H1 (cell line): ENCODE results near the gene LRP2BP. TPM values are rescaled to one million over a fixed set of nuclear protein-coding genes. Genes with fewer than 3 reads are reported as not detected.

Experiments
- BCL11A ChIP-seq, 2 experiments: IDR thresholded peaks; one replicate each; pipeline ENCODE4 v1.6.1; 2011; ENCODE audit warnings: low read depth in 2 of 2, low read length in 2 of 2, mild to moderate bottlenecking in 2 of 2
- CBX8 ChIP-seq: fragments of 300-800, 300-1000 bp; sonication (generic); IDR thresholded peaks from 2 replicates; pipeline ENCODE4 v1.7.1; 2016; ENCODE audit warnings: low read depth, low read length, borderline replicate concordance
- CREB1 ChIP-seq: IDR thresholded peaks from 2 replicates; pipeline ENCODE4 v1.6.1; 2012; ENCODE audit warnings: inconsistent platforms
- CTBP2 ChIP-seq: IDR thresholded peaks from 2 replicates; pipeline ENCODE4 v1.7.0; 2011; ENCODE audit warnings: borderline replicate concordance, mild to moderate bottlenecking, moderate library complexity, mixed read lengths, low read length; ENCODE audit not compliant: insufficient read depth, insufficient read length
- EZH2 ChIP-seq: fragments of 200-600 bp; sonication (generic); IDR thresholded peaks from 2 replicates; pipeline ENCODE4 v1.7.1; 2012; ENCODE audit warnings: low read depth, mild to moderate bottlenecking, moderate library complexity, low read length, inconsistent platforms; ENCODE audit not compliant: severe bottlenecking
- HDAC2 ChIP-seq, 2 experiments: fragments of 300-600 bp in 1 of 2; sonication (generic) in 1 of 2; IDR thresholded peaks; 2 replicates each; pipeline ENCODE4 v1.6.1; 2011 to 2012; ENCODE audit warnings: low read depth in 2 of 2, low read length in 2 of 2, mild to moderate bottlenecking in 2 of 2, moderate library complexity in 2 of 2, borderline replicate concordance in 1 of 2, inconsistent platforms in 1 of 2
- JUN ChIP-seq: IDR thresholded peaks from 2 replicates; pipeline ENCODE4 v1.6.1; 2011; ENCODE audit warnings: low read depth, mild to moderate bottlenecking, improper control_type of control experiment, low read length
- KDM1A ChIP-seq: fragments of 200-600, 300-600 bp; sonication (generic); IDR thresholded peaks from 2 replicates; pipeline ENCODE4 v1.7.1; 2016; ENCODE audit warnings: mild to moderate bottlenecking, low read length, borderline replicate concordance
- KDM5A ChIP-seq: fragments of 200-600 bp; IDR thresholded peaks from 2 replicates; pipeline ENCODE4 v1.7.1; 2012; ENCODE audit warnings: mild to moderate bottlenecking, low read length, inconsistent platforms, mixed read lengths
- MAFK ChIP-seq: IDR thresholded peaks from 2 replicates; pipeline ENCODE4 v1.6.1; 2012; ENCODE audit warnings: low read depth, mild to moderate bottlenecking, improper control_type of control experiment, low read length
- PHF8 ChIP-seq: fragments of 200-600 bp; sonication (generic); conservative IDR thresholded peaks from 2 replicates; pipeline ENCODE4 v1.7.1; 2012; ENCODE audit warnings: low read depth, mild to moderate bottlenecking, inconsistent platforms, low read length, moderate library complexity
- POLR2A ChIP-seq, 2 experiments: IDR thresholded peaks; 1 replicate in 1 of 2; 2 replicates in 1 of 2; pipeline ENCODE4 v1.6.1; 2011; ENCODE audit warnings: low read depth in 2 of 2, low read length in 2 of 2, mild to moderate bottlenecking in 2 of 2; ENCODE audit errors: control extremely low read depth in 1 of 2
- POLR2AphosphoS5 ChIP-seq: IDR thresholded peaks from 2 replicates; pipeline ENCODE4 v1.6.1; 2011; ENCODE audit warnings: low read depth, low read length
- RBBP5 ChIP-seq: IDR thresholded peaks from 2 replicates; pipeline ENCODE4 v1.7.1; 2012; ENCODE audit warnings: low read depth, mild to moderate bottlenecking, inconsistent platforms, low read length, moderate library complexity, borderline replicate concordance
- RXRA ChIP-seq: IDR thresholded peaks from 2 replicates; pipeline ENCODE4 v1.6.1; 2011; ENCODE audit warnings: low read depth, mild to moderate bottlenecking, low read length, moderate library complexity; ENCODE audit not compliant: insufficient read depth
- TEAD4 ChIP-seq: IDR thresholded peaks from 2 replicates; pipeline ENCODE4 v1.6.1; 2012; ENCODE audit warnings: low read depth, low read length, inconsistent platforms, mixed read lengths
- ZNF274 ChIP-seq: IDR thresholded peaks from 2 replicates; pipeline ENCODE4 v1.7.0; 2012; ENCODE audit warnings: low read length, borderline replicate concordance; ENCODE audit errors: extremely low read depth
- polyA plus RNA-seq, 7 experiments: library from polyadenylated mRNA; depleted of rRNA in 3 of 7; stranded (reverse) in 5 of 7; unstranded in 2 of 7; fragments of >200 nt in 5 of 7; fragments of 200-250 nt in 2 of 7; gene quantifications; 1 replicate in 5 of 7; 2 replicates in 1 of 7; 4 replicates in 1 of 7; pipeline versions ENCODE4 v1.2.1 to v1.2.3, GENCODE V29; 2011 to 2013; ENCODE audit warnings: missing spikeins in 2 of 7, mixed read lengths in 2 of 7
- total RNA-seq: library from RNA; stranded (reverse); fragmentation: NEBNext Ultra II Directional; extraction: Animal tissue kit (Norgen Biotek cat#: 25700); gene quantifications from 2 replicates; pipeline ENCODE4 v1.2.1, GENCODE V29; 2021
- TF ChIP-seq, protein P1 (sequence below), 3 experiments: IDR thresholded peaks; 1 replicate in 2 of 3; 2 replicates in 1 of 3; pipeline versions ENCODE4 v1.5.1 to v1.6.1; 2011; ENCODE audit warnings: low read length in 3 of 3, mild to moderate bottlenecking in 3 of 3, inconsistent platforms in 2 of 3, low read depth in 1 of 3, moderate library complexity in 1 of 3; ENCODE audit not compliant: insufficient read depth in 1 of 3; ENCODE audit errors: control extremely low read depth in 1 of 3
- TF ChIP-seq, protein P2 (sequence below): IDR thresholded peaks from 2 replicates; pipeline ENCODE4 v1.6.1; 2012; ENCODE audit warnings: low read length, inconsistent platforms

The LRP2BP gene
- total and polyA plus RNA-seq, 2 of the 8 experiments (the other 6 are each of a cell fraction or from before 2014, with no cell fraction given), result 0.12 to 0.30 TPM

DNA sequence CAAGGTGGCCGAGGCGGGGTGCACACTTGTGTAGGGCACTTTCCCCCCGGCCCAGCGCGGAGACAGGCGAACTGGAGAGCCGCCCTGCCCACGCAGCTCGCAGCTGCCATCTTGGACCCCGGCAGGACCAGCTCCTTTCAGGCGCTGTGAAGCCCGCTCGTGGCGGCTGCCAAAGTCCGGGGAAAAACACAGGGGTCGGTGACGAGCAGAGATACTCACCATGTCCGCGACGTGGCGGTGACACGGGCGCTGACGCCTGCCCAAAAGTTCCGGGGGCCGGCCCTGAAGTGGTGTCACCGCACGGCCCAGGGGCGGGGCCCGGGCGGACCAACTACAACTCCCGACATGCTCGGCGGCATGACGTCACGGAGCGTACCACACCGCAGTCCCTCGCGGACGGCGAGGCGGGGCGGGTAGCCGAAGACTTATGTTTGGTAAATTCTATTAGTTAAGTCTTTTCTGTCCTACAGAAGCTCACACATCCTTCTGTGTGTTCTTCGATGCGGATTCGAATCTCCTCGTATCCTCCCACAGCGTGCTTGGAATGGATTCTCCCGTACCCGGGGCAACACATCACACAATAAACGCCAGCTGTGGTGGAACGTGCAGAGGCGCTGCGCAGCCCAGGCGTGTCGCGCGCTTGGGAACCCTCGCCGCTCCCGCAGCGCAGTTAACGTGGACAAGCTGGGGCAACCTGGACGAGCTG is 30.1 kb upstream of the LRP2BP start, which contains the start of gene UFSP2 (continued):
- TF ChIP-seq PHF8, result peak; percentile 64
- TF ChIP-seq BCL11A (IDR thresholded peaks at IDR 0.05; ENCODE audit: low read depth in 2 of 2, low read length in 2 of 2), result no peak
- no peak for TF ChIP-seq RXRA
- TF ChIP-seq POLR2A (IDR thresholded peaks at IDR 0.05; ENCODE audit: control extremely low read depth in 1 of 2, low read depth in 2 of 2, low read length in 2 of 2), result peak in 1 of 2 experiments; percentile 43; a peak in 1 of 3 replicates
- peak; percentile 77; the same call in 1 of the 2 replicates for TF ChIP-seq POLR2AphosphoS5
- peak; percentile 40; the same call in 1 of the 2 replicates for TF ChIP-seq KDM5A
- TF ChIP-seq CBX8, result no peak
- TF ChIP-seq ZNF274, result no peak
- TF ChIP-seq, protein P1, sequence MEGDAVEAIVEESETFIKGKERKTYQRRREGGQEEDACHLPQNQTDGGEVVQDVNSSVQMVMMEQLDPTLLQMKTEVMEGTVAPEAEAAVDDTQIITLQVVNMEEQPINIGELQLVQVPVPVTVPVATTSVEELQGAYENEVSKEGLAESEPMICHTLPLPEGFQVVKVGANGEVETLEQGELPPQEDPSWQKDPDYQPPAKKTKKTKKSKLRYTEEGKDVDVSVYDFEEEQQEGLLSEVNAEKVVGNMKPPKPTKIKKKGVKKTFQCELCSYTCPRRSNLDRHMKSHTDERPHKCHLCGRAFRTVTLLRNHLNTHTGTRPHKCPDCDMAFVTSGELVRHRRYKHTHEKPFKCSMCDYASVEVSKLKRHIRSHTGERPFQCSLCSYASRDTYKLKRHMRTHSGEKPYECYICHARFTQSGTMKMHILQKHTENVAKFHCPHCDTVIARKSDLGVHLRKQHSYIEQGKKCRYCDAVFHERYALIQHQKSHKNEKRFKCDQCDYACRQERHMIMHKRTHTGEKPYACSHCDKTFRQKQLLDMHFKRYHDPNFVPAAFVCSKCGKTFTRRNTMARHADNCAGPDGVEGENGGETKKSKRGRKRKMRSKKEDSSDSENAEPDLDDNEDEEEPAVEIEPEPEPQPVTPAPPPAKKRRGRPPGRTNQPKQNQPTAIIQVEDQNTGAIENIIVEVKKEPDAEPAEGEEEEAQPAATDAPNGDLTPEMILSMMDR (IDR thresholded peaks at IDR 0.05; ENCODE audit: control extremely low read depth in 1 of 3, insufficient read depth in 1 of 3, low read depth in 1 of 3, low read length in 3 of 3), result no peak
- TF ChIP-seq, protein P2, sequence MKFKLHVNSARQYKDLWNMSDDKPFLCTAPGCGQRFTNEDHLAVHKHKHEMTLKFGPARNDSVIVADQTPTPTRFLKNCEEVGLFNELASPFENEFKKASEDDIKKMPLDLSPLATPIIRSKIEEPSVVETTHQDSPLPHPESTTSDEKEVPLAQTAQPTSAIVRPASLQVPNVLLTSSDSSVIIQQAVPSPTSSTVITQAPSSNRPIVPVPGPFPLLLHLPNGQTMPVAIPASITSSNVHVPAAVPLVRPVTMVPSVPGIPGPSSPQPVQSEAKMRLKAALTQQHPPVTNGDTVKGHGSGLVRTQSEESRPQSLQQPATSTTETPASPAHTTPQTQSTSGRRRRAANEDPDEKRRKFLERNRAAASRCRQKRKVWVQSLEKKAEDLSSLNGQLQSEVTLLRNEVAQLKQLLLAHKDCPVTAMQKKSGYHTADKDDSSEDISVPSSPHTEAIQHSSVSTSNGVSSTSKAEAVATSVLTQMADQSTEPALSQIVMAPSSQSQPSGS, result peak; percentile 88
- TF ChIP-seq CREB1, result peak; percentile 98
- TF ChIP-seq MAFK, result no peak
- TF ChIP-seq KDM1A, result no peak
- TF ChIP-seq JUN, result peak; percentile 10; the same call in 1 of the 2 replicates
- TF ChIP-seq TEAD4, result no peak
- TF ChIP-seq CTBP2, result peak; percentile 44
- no peak for TF ChIP-seq EZH2
- peak; percentile 54 for TF ChIP-seq RBBP5
- peak in 1 of 2 experiments; percentile 91; a peak in 2 of 4 replicates for TF ChIP-seq HDAC2 (IDR thresholded peaks at IDR 0.05; ENCODE audit: borderline replicate concordance in 1 of 2, low read depth in 2 of 2, low read length in 2 of 2)
